ENCODE results near the gene KRTAP5-1.

KRTAP5-1 gene

DNA sequence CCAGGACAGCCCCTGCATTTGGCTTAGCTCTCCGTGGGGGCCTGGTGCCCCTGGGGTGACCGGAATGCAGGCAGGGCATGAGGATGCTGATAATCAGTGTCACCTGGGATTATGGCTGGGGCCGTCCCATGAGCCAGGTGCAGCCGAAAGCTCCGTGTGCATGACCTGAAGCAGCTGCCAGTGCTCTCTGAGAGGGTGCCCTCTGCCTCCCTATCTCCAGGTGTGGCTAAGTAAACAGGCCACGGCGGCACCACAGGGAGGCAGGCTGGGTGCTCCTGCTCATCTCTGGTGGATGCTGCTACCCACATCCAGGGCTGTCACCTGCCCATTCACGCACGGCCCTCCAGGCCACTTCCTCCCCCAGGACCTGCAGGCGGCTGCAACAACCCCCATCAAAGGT lies 42.8 kb downstream of the KRTAP5-1 start:
- FAIRE-seq: no peak

DNA sequence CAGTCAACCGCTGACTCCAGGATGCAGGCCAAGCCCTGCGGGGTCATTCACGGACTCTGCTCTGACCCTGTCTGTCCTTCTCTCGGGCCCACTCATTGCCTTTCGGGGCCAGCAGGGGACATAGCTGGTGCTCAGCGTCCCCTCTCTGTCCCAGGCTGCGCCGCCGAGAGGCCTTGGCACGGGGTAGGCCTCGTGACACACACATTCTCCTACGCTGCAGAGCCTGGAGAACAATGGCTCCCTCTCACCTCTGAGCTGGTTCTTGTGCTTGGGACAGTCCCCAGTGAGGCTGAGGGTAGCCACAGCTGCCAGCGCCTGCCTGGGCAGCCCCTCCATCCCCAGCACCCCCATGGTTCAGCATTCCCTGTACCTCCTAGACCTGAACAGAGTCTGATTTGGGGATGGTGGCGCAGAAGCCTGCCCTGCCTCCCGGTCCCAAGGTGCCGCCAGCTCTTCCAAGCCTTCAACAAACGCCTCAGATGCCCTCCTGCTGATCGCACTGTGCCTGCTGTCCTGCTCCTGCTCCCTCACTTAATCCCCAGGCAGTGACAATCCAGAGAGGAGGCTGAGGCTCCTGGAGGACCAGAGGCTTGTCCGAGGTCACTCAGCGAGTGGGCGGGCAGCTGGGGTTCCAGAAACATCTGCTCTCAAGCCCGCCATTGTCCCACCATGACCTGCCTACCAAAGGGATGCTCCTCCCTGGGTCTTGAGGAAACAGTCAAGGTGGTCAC lies 43.4 kb downstream of the KRTAP5-1 start:
- no peak for FAIRE-seq

DNA sequence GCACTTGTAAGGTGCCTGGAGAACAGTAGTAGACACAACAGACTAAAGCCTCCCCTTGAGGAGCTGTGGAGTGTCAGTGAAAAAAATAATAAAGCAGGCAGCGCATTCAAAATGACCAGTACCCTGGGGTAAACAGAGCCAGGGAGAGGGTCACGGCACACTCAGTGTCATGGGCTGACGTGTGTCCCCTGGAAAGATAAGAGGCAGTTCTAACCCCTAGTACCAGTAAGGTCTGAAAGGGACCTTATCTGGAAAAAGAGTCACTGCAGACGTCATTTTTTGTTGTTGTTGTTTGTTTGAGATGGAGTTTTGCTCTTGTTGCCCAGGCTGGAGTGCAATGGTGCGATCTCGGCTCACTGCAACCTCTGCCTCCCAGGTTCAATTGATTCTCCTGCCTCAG lies 45.0 kb downstream of the KRTAP5-1 start:
- FAIRE-seq: no peak

DNA sequence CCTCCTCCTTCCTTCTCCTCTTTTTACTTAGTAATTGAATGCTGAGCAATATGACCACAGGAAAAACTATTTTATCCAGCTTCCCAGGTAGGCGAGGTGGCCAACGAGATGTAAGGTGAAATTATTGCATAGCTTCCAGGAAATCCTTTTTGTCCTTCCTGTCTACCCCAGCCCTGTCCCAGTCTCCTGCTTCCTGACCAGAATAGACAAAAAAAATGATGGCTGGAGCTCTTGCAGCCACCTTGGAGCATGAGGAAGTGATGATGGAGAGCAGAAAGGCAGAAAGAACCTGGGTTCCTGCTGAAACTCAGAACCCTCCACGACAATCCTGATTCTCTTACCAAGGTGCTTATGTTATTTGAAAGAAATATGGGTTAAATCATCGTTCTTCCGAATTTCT lies 46.9 kb downstream of the KRTAP5-1 start:
- FAIRE-seq: no peak

DNA sequence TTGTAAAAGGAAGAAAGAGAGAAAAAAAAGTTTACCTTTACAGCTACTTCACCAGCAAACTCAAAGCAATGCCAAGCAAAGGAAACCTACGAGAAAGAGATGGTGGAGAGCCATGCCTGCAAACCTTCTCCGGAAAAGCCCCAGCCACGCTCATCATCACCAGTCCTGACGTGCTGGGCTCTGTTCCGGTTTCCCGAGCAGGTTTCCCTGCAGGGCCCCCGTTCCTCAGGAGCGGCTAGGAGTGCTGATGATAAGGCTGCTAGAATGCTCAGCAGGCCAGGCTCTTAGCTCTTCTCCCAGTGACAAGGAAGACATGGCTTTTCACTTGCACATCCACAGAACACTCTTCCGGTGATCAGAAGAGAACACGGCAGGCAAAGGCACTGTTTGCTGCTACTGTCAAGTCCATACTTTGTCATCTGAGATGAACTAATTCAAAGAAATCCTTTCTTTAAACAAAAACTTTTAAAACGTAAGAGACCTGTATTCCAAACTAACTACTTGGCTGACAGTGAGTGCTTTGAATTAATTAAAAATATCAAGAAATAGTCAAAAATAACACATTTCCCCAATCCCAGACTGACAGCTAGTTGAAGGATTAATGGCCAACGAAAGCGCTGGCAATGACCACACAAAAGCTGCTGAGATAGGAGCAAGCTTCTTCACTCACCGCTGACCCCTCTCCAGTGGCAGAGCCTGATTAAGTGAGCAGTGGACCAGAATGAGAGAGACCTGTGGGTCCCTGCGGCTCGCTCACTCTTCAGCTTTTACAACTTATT lies 48.8 kb downstream of the KRTAP5-1 start:
- no peak for FAIRE-seq

DNA sequence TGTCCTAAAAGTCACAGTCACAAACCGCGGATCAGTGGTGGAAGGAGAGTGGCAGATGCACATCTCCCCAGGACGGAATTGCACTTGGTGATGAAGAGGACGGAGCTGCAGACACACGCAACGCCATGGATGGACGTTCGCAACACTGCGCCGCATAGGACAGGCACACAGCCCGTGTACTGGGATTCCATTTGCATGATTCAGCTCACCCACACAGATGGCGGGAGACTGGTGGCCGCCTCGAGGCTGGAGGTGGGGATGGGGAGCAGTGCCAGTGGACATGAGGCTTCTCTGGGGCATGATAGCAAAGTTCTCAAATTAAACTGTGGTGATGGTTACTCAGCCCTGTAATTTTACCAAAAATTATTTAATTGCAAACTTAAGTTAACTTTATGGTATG lies 50.4 kb downstream of the KRTAP5-1 start:
- no peak for FAIRE-seq
